NB4 (cell line): ENCODE data around the gene CCDC9B.

Experiments
- POLR2A ChIP-seq: IDR thresholded peaks from 2 replicates; pipeline ENCODE4 v1.6.1; 2011; ENCODE audit warnings: mild to moderate bottlenecking; ENCODE audit not compliant: insufficient read length; ENCODE audit errors: extremely low read depth
- TF ChIP-seq, protein P1 (sequence below): IDR thresholded peaks from one replicate; pipeline ENCODE4 v1.5.1; 2012; ENCODE audit warnings: low read depth, low read length

DNA sequence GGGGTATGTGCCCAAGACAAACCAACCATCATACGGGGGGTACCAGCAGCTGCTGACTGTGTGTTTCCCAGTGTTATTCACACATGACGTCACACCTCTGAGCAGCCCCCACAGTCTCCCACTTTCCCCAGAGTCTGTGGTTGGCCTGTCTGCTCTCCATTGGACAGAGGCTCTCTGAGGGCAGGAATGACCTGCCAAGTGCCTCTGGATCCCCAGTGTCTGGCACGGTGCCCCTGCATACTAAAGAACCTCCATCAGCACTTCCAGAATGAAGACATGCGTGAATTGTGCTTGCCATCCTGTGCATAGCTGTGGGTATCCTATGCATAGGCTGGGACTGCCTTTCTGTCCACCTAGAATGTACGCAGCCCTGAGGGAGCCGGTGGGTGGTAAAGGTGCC is 3.5 kb upstream of the CCDC9B start:
- TF ChIP-seq POLR2A, result no peak
- TF ChIP-seq, protein P1, sequence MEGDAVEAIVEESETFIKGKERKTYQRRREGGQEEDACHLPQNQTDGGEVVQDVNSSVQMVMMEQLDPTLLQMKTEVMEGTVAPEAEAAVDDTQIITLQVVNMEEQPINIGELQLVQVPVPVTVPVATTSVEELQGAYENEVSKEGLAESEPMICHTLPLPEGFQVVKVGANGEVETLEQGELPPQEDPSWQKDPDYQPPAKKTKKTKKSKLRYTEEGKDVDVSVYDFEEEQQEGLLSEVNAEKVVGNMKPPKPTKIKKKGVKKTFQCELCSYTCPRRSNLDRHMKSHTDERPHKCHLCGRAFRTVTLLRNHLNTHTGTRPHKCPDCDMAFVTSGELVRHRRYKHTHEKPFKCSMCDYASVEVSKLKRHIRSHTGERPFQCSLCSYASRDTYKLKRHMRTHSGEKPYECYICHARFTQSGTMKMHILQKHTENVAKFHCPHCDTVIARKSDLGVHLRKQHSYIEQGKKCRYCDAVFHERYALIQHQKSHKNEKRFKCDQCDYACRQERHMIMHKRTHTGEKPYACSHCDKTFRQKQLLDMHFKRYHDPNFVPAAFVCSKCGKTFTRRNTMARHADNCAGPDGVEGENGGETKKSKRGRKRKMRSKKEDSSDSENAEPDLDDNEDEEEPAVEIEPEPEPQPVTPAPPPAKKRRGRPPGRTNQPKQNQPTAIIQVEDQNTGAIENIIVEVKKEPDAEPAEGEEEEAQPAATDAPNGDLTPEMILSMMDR, result no peak
